HEK293 (cell line): Measurements from ENCODE around the gene LCE2A.

Source experiments
- CTCF ChIA-PET: fragments of 350-600 bp; formaldehyde crosslinking; extraction: SDS; loops from one replicate; lab custom pipeline; 2021; ENCODE audit warnings: antibody characterized with exemption; lab: Yijun Ruan, JAX
- POLR2A ChIA-PET: fragments of 300-600 bp; formaldehyde crosslinking; extraction: SDS; loops from one replicate; lab custom pipeline; 2020; ENCODE audit warnings: antibody characterized with exemption, inconsistent platforms; lab: Yijun Ruan, JAX
- H3K27ac ChIP-seq: fragments of 200-500 bp; sonication (Bioruptor generic); 2 replicates; pipeline ENCODE4 v1.5.1; 2014; ENCODE audit warnings: low read depth, low read length, control low read depth, inconsistent platforms; ENCODE audit errors: extremely low read depth
- H3K36me3 ChIP-seq, 2 experiments: fragments of 200-500 bp in 1 of 2; sonication (Bioruptor generic) in 1 of 2; 1 replicate in 1 of 2; 2 replicates in 1 of 2; pipeline ENCODE4 v1.5.1; 2014 to 2017; ENCODE audit warnings: inconsistent platforms in 2 of 2, low read length in 2 of 2; ENCODE audit not compliant: control insufficient read depth in 2 of 2, insufficient read depth in 1 of 2
- H3K4me1 ChIP-seq: fragments of 200-500 bp; sonication (Bioruptor generic); 2 replicates; pipeline ENCODE4 v1.5.1; 2014; ENCODE audit warnings: mild to moderate bottlenecking, low read length, inconsistent platforms; ENCODE audit not compliant: control insufficient read depth, insufficient read depth
- H3K4me3 ChIP-seq: 2 replicates; pipeline ENCODE4 v1.5.1; 2011; ENCODE audit warnings: low read depth, mild to moderate bottlenecking, control low read depth, low read length, moderate library complexity
- H3K9me3 ChIP-seq: fragments of 200-500 bp; sonication (Bioruptor generic); 2 replicates; pipeline ENCODE4 v1.5.1; 2014; ENCODE audit warnings: low read depth, low read length, inconsistent platforms; ENCODE audit not compliant: control insufficient read depth, insufficient read depth
- HOXD13 ChIP-seq: sonication (generic); formaldehyde crosslinking; IDR thresholded peaks from 2 replicates; pipeline ENCODE4 v1.8.0; 2022; ENCODE audit warnings: missing genetic modification reagents, borderline replicate concordance
- KLF1 ChIP-seq: fragments of 450-650 bp; formaldehyde crosslinking; IDR thresholded peaks from 2 replicates; pipeline ENCODE4 v1.5.1; 2016; ENCODE audit warnings: missing biosample characterization, missing genetic modification characterization
- KLF10 ChIP-seq: fragments of 450-650 bp; IDR thresholded peaks from 2 replicates; pipeline ENCODE4 v1.5.1; 2018; ENCODE audit warnings: missing biosample characterization, mild to moderate bottlenecking, missing genetic modification characterization
- SCRT1 ChIP-seq: fragments of 450-650 bp; formaldehyde crosslinking; IDR thresholded peaks from 2 replicates; pipeline ENCODE4 v1.5.1; 2016; ENCODE audit warnings: missing biosample characterization, missing genetic modification characterization, borderline replicate concordance
- SCRT2 ChIP-seq: fragments of 450-650 bp; formaldehyde crosslinking; IDR thresholded peaks from 2 replicates; pipeline ENCODE4 v1.5.1; 2016; ENCODE audit warnings: missing biosample characterization, missing genetic modification characterization
- ZBTB44 ChIP-seq: fragments of 450-650 bp; IDR thresholded peaks from 2 replicates; pipeline ENCODE4 v1.5.1; 2018; ENCODE audit warnings: missing biosample characterization, mild to moderate bottlenecking, missing genetic modification characterization
- ZBTB8A ChIP-seq: fragments of 450-650 bp; formaldehyde crosslinking; IDR thresholded peaks from 2 replicates; pipeline ENCODE4 v1.5.1; 2016; ENCODE audit warnings: missing biosample characterization, missing genetic modification characterization
- ZNF416 ChIP-seq: fragments of 450-650 bp; formaldehyde crosslinking; IDR thresholded peaks from 2 replicates; pipeline ENCODE4 v1.5.1; 2016; ENCODE audit warnings: missing biosample characterization, missing genetic modification characterization
- ZNF449 ChIP-seq: fragments of 450-650 bp; formaldehyde crosslinking; IDR thresholded peaks from 2 replicates; pipeline ENCODE4 v1.5.1; 2017; ENCODE audit warnings: missing biosample characterization, mild to moderate bottlenecking, missing genetic modification characterization, moderate library complexity
- ZNF585B ChIP-seq: fragments of 450-650 bp; formaldehyde crosslinking; IDR thresholded peaks from 2 replicates; pipeline ENCODE4 v1.5.1; 2016; ENCODE audit warnings: missing biosample characterization, missing genetic modification characterization
- ZSCAN5A ChIP-seq: fragments of 450-650 bp; formaldehyde crosslinking; IDR thresholded peaks from 2 replicates; pipeline ENCODE4 v1.5.1; 2016; ENCODE audit warnings: missing biosample characterization, missing genetic modification characterization
- ZXDB ChIP-seq: fragments of 450-650 bp; formaldehyde crosslinking; IDR thresholded peaks from 2 replicates; pipeline ENCODE4 v1.5.1; 2016; ENCODE audit warnings: missing biosample characterization, missing genetic modification characterization

Gene LCE2A

GRCh38 chr1:152747831-152748230 is 49.7 kb downstream of the LCE2A start:
- CTCF ChIA-PET: no interaction called here
- H3K9me3 ChIP-seq: no peaks in the 10 kb centered on the region

More at GRCh38 chr1:152747831-152748230, 49.7 kb downstream of the LCE2A start:
- no peak overlapping the region for H3K4me3 ChIP-seq
- TF ChIP-seq ZXDB (no peak), ZNF585B (no peak), SCRT2 (tag by site-specific recombination) (no peak), ZBTB8A (tag by site-specific recombination) (no peak), KLF10 (tag by site-specific recombination) (no peak), KLF1 (tag by site-specific recombination) (no peak), ZNF449 (tag by site-specific recombination) (no peak), ZNF416 (tag by site-specific recombination) (no peak), ZBTB44 (tag by site-specific recombination) (no peak), SCRT1 (no peak), ZSCAN5A (no peak), HOXD13 (CRISPR knock-in tag) (no peak)
- no peaks in the 10 kb centered on the region for H3K36me3 ChIP-seq
- H3K4me1 ChIP-seq: no peaks in the 10 kb centered on the region
- POLR2A ChIA-PET: no interaction called here
- H3K27ac ChIP-seq: no peak overlapping the region
